NCI-H128 (cell line): Measurements from ENCODE around the gene SPATS2L.

Experiments used
- DNase-seq: peaks from one replicate; lab custom pipeline; 2025; ENCODE audit not compliant: unreplicated experiment; lab: John Stamatoyannopoulos, UW

SPATS2L gene

GRCh38 chr2:200492656-200493055 lies 186.2 kb downstream of the SPATS2L start:
- DNase-seq, result no peak

- DNase-seq, result no peak
These were observed 187.6 kb downstream of the SPATS2L start for GRCh38 chr2:200494048-200494447.

- no peak for DNase-seq
These were observed 190.2 kb downstream of the SPATS2L start for GRCh38 chr2:200496696-200497095.

GRCh38 chr2:200498402-200499162 lies 192.1 kb downstream of the SPATS2L start:
- DNase-seq, result no peak

- DNase-seq, result no peak
These were observed 195.7 kb downstream of the SPATS2L start for GRCh38 chr2:200502196-200502595.

- no peak for DNase-seq
These were observed 200.2 kb downstream of the SPATS2L start for GRCh38 chr2:200506679-200507078.

- no peak for DNase-seq
These were observed 200.7 kb downstream of the SPATS2L start for GRCh38 chr2:200507179-200507578.

- no peak for DNase-seq
These were observed 202.7 kb downstream of the SPATS2L start for GRCh38 chr2:200509235-200509611.

- DNase-seq, result peak; percentile 3
These were observed 203.3 kb downstream of the SPATS2L start, which contains the start of gene KCTD18 for GRCh38 chr2:200509612-200510433. Gene KCTD18 (minus strand): TSS chr2:200510068. CDS start chr2:200507016, 3,052 bp downstream.

- DNase-seq, result no peak
These were observed 208.7 kb downstream of the SPATS2L start for GRCh38 chr2:200515155-200515554.

GRCh38 chr2:200523158-200523557 lies 216.7 kb downstream of the SPATS2L start:
- DNase-seq, result no peak

GRCh38 chr2:200523604-200524003 lies 217.1 kb downstream of the SPATS2L start:
- no peak for DNase-seq

- DNase-seq, result no peak
These were observed 218.6 kb downstream of the SPATS2L start for GRCh38 chr2:200525066-200525465.

GRCh38 chr2:200525551-200525881 lies 219.0 kb downstream of the SPATS2L start:
- DNase-seq, result no peak

GRCh38 chr2:200525882-200526651 lies 219.6 kb downstream of the SPATS2L start, which contains the start of gene SGO2:
Gene SGO2 (plus strand): TSS chr2:200526207. CDS start chr2:200532976, 6,769 bp downstream.
- DNase-seq, result peak; percentile 70

GRCh38 chr2:200528228-200528627 lies 221.7 kb downstream of the SPATS2L start:
- DNase-seq, result no peak
